C4-2B (cell line): Measurements from ENCODE around the gene KRT76.

Source experiments
- ZFX ChIP-seq: fragments of 450-650 bp; IDR thresholded peaks from 2 replicates; pipeline ENCODE4 v1.6.1; 2017
- TF ChIP-seq, protein P1 (sequence below): fragments of 450-650 bp; conservative IDR thresholded peaks from 2 replicates; pipeline ENCODE4 v1.5.1; 2017; ENCODE audit warnings: mild to moderate bottlenecking

- TF ChIP-seq, protein P1, sequence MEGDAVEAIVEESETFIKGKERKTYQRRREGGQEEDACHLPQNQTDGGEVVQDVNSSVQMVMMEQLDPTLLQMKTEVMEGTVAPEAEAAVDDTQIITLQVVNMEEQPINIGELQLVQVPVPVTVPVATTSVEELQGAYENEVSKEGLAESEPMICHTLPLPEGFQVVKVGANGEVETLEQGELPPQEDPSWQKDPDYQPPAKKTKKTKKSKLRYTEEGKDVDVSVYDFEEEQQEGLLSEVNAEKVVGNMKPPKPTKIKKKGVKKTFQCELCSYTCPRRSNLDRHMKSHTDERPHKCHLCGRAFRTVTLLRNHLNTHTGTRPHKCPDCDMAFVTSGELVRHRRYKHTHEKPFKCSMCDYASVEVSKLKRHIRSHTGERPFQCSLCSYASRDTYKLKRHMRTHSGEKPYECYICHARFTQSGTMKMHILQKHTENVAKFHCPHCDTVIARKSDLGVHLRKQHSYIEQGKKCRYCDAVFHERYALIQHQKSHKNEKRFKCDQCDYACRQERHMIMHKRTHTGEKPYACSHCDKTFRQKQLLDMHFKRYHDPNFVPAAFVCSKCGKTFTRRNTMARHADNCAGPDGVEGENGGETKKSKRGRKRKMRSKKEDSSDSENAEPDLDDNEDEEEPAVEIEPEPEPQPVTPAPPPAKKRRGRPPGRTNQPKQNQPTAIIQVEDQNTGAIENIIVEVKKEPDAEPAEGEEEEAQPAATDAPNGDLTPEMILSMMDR, result no peak
- TF ChIP-seq ZFX, result no peak
Observed at GRCh38 chr12:52769946-52770345, 7.2 kb downstream of the KRT76 start.
